Measurements from ENCODE around the gene CMC1.
"Not testable (repeated sequence)": the region's sequence is repeated elsewhere in the genome, so short reads cannot be mapped to it uniquely, and the experiment has no call there.

The CMC1 gene

DNA sequence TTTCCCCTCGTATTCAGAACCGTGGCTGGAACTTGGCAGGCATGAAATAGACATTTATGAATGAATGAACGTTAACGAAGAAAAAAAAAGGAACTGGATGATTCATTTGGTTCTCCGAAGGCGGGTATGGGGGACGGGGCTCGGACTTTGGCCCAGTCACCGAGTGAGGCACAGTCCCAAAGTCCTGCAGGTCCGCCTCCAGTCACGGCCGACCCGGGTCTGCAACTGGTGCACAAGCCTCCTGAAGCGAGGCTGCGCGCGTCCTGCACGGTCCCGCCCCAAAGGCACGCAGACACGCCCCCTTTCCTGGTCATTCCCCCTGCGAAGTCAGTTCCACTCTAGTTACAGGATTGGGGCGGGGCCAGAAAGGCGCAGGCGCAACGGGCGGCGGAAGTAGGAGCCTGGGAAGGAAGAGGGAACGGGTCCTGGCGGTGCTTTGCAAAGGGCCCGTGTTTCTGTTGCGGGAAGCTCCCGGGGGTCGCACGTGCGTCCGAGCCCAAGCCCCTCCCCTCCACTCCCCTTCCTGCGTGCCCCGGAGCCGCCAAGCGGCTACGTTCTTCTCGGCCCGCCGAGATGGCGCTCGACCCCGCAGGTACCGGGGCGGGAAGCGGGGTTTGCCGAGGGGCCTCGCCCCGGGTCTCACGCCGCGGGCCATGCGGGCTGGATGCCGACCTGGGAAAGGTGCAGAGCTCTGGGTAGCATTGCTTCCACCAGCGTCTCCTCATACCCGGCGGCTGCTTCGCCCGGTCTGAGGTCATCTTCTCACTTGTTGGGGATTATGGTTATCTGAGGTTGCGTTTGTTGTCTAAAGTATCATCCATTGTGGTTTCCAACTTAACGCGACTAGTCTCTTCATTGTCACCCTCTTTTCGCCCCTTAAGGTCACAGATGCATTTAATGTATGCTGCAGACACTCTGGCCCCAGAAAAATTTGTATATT lies at the start of gene CMC1:
TSS of gene CMC1 (plus strand) at position 399 of the 940 bp plus-strand sequence. CDS start at position 574, 175 bp downstream.
- peak; percentile 88 to 89 for DNase-seq

GRCh38 chr3:28198161-28198560 lies 43.3 kb upstream of the CMC1 start:
- no peak for DNase-seq

- DNase-seq = no peak
These were observed 42.4 kb upstream of the CMC1 start for GRCh38 chr3:28198974-28199373.

- DNase-seq = not testable (repeated sequence)
These were observed 41.8 kb upstream of the CMC1 start for GRCh38 chr3:28199643-28200042.

DNA sequence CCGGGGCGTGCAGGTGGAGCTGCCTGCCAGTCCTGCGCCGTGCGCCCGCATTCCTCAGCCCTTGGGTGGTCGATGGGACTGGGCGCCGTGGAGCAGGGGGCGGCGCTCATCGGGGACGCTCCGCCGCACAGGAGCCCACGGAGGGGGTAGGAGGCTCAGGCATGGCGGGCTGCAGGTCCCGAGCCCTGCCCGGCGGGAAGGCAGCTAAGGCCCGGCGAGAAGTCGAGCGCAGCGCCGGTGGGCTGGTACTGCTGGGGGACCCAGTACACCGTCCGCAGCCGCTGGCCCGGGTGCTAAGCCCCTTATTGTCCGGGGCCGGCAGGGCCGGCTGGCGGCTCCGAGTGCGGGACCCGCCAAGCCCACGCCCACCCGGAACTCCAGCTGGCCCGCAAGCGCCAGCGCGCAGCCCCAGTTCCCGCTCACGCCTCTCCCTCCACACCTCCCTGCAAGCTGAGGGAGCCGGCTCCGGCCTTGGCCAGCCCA lies 41.0 kb upstream of the CMC1 start:
- not testable (repeated sequence) for DNase-seq

DNA sequence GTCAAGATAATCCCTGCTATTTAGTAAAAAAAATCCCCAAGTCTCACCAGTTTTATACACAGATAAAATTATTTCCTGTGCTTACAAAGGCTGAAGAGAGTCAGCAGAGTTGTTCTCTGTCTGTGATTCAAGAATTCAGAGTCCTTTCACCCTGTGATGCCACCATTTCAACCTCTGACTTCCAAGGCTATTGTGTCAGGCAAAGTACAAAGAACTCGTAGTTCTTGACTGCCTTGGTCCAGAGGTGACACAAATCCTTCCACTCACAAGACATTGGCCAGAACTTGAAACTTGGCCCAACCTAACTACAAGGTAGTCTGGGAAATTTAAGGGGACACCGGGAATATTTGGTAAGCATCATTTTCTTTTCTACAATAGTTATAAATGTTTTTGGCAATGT lies 34.9 kb upstream of the CMC1 start:
- no peak for DNase-seq

DNA sequence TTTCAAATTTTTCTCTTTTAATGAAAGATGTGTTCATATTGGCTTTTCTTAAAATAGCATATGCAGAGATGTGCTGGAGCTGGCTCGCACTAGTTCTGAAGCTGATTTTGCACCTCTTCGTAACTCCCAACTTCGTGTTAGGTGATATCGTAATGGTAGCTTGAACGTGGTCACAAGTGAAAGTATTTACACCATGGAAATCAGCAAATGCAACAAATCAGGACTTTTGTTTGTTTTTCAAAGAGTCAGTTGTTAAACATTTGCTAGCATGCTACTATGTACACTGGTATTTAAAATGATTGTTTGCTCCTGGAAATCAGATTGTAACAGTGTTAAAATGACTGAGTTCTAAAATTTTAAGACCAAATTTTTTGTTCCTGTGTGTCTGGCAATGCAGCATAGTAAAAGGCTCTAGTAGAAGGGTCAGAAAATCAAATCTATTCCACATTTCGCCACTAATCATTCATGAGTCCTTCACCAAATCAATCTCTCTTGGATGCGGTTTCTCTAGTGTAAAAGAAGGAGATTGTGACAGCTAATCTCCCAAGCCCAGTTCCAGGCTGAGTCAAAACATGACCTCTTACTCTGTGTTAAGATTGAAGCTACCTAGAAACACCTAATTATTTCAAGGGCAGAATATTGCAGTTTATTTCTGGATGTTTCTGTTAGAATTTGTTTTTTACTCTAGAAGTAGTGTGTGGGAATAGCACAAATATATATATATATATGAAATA lies 34.3 kb upstream of the CMC1 start:
- DNase-seq = no peak

DNA sequence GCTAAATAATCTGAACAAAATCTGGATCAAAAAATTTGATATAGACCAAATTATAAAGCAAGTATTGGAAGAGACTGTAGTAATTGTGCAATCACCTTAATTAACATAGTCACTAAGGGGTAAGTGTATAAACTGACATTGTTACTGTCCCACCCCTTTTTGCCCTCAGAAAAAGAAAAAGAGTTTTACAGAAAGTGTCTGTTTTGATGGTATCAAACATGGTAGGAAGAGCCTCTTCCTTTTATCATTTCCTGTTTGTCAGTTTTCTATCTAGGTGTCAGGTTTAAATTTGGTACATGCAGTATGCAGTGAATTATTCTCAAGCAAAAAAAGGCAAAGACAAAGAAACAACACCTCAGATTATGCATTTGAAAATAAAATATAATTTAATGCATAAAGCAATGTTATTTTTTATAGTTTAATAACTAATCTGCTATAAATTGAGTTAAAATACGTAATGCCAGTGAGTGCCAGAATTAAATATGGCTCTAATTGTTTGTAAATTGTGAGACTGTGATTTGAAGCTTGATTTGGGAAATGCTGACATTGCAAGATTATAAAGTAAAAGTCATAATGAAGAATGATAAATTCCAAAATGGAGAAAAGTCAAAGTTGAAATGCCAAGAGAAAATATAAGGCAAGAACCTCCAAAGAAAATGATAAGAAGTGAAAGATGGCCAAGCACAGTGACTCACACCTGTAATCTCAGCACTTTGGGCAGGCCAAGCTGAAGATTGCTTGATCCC lies 30.3 kb upstream of the CMC1 start:
- no peak for DNase-seq

DNA sequence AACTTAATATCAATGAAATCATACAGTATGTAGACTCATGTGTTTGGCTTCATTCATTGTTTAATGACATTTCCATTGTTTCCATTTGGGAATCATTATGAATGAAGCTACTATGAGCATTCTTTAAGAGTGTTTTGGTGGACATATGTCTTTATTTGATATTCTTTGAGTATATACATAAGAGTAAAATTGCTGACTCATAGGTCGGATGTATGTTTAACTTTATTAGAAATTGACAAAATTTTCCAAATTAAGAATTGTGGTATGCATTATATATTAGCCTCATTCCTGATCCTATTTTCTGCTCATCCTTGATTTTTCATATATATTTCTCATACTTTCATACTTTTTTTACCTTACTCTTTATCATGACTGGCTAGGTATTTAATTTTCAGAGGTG lies 28.7 kb upstream of the CMC1 start:
- no peak for DNase-seq

- DNase-seq = no peak
These were observed 26.0 kb upstream of the CMC1 start for GRCh38 chr3:28215407-28215806.

DNA sequence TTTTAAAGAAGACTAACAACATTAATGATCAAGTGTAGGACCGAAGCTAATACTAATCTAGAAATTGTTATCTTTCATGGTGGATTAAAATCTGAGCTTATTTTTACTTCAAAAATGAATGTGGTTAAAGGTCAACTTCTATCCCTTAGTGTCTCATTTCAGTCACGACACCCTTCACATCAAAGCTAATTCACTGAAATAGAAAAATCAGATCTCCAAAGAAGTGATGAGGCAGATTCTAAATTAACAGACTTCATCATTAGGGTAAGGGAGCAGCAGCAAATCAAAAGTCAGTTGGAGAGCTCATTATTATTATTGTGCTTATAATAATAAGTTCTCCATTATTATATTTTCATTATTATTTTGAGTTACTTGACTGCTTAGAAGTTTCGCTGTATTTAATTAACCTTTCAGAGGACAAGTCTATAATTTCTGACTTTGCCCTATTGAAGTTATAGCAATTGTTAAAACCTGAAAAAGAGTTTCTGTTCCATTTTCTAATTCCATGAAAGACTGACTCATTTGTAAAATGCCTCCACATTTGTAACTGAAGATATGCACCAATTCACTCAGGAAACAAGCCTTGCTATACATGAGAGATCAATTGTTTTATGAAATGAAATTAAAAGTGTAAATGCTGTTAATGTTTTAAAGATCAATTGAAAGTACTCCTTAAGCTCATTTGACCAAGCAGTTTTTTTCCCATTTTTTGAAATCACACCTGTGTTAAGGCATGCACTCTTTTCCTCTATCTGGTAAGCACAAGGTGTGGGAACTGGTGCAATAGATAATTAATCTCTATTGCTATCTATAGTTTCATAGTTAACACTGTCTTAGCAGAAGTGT lies 23.1 kb upstream of the CMC1 start:
- DNase-seq = no peak

- DNase-seq = no peak
These were observed 22.6 kb upstream of the CMC1 start for GRCh38 chr3:28218917-28219198.

- DNase-seq = no peak
These were observed 17.0 kb upstream of the CMC1 start for GRCh38 chr3:28224430-28224829.

GRCh38 chr3:28226020-28226419 lies 15.4 kb upstream of the CMC1 start:
- no peak for DNase-seq

- no peak for DNase-seq
These were observed 12.8 kb upstream of the CMC1 start for GRCh38 chr3:28228623-28229022.

- DNase-seq = no peak
These were observed 8.8 kb upstream of the CMC1 start for GRCh38 chr3:28232659-28233058.

GRCh38 chr3:28234454-28234853 lies 7.0 kb upstream of the CMC1 start:
- no peak for DNase-seq

GRCh38 chr3:28239108-28239507 lies 2.3 kb upstream of the CMC1 start:
- DNase-seq = no peak

DNA sequence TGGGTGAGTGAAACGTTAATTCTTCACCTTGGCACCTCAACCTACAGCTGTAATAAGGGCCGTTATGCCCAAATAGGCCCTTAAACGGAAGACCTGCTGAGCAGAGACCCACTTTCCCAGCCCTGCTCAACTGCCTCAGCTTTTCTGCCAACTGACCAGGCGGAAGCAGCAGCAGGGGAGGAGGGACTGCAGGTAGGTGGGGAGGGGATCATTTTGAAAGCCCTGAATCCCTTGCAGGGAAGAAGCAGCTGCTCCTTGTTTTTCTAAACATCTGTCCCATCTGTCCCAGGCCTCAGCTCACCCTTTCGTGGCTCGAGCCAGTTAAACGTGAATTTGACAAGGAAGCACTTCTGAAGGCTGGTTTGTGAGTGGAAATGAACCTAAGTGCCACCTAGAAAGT lies 978 bp upstream of the CMC1 start:
- DNase-seq = no peak

DNA sequence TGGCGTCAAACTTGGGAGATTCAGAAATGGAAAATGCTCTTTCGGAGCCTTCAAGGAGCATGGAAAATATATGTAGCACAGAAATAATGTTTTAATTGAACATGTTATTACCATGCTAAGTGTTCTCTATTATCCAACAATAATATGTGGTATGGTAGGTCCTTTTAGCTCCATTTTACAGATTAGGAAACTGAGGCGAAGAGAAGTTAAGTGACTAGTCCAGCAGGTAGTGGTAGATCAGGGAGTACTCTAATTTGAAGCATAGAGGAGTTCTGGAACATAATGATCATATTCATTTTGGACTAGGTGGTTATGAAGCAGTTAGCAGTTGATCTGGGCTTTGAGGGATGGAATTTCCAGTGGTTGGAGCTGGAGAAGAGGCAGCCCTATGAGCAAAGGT lies 1.1 kb downstream of the CMC1 start:
- DNase-seq = no peak

DNA sequence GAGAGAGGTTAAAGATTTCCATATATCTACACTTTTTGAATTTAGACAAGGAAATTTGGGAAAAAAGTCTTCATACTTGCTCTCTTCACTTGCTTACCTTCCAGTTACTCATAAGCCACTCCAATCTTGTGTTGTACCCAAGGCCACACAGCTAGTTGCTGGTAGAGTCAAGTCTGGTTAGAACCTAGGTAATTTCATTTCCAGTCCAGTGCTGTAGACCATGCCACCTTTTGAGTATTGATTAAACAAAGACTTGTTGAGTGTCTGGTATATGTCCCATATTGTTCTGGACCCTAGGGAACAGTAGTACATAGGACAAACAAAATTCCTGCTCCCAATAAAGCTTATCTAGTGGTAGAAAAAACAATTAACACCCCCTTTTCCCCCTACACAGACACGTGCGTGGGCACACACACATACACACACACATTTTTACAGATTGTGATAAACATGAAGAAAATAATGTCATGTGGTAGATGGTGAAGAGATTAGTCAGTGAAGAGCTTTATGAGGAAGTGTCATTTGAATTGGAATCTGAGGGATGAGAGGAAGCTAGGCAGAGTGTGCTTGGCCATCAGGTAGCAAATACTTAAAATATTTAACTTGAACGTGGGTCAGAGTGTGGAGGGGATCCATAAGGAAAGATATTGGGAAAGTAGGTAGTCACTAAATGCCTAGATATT lies 2.1 kb downstream of the CMC1 start:
- no peak for DNase-seq

DNA sequence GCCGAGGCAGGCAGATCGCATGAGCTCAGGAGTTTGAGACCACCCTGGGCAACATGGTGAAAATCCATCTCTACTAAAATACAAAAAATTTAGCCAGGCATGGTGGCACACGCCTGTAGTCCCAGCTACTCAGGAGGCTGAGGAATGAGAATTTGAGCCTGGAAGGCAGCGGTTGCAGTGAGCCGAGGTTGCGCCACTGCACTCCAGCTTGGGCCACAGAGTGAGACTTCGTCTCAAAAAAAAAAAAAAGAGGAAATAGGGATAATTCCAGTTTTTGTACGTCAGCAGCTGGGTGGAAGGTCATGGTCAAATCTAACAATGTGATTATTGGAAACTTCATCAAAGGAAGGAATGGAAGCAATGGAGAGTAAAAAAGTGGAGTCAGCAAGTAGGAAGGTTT lies 3.1 kb downstream of the CMC1 start:
- no peak for DNase-seq

Measured in activated CD4-positive, alpha-beta T cell treated with anti-CD3 and anti-CD28 coated beads, Interleukin-2, amount 50 U/mL, for 4 hours (primary cell).